Right lobe of liver (tissue), 6 donors: Measurements from ENCODE around the gene GGA1. TPM values are rescaled to one million over a fixed set of nuclear protein-coding genes. Genes with fewer than 3 reads are reported as not detected.

Source experiments
- ATAC-seq, 4 donors: fragments of 200-7000 bp; cut with Tn5 transposase; one replicate each; pipeline ENCODE4 v1.9.1; 2020; ENCODE audit warnings: mild to moderate bottlenecking in 4 of 4, moderate library complexity in 4 of 4
- DNase-seq, 3 donors: peaks; one replicate each; pipeline ENCODE4 v3.0.0-alpha.2; 2020
- H3K27ac ChIP-seq, 3 donors: fragments of 200-600 bp; one replicate each; pipeline ENCODE4 v1.8.0; 2022
- H3K27me3 ChIP-seq, 2 donors: fragments of 200-600 bp; one replicate each; pipeline ENCODE4 v1.8.0; 2022
- H3K36me3 ChIP-seq, 4 donors: fragments of 200-600 bp; sonication (generic) in 1 of 4; one replicate each; pipeline versions ENCODE4 v1.5.1 to v1.8.0; 2017 to 2022; ENCODE audit warnings: control low read depth in 1 of 4
- H3K4me1 ChIP-seq, 4 donors: fragments of 200-600 bp; sonication (generic) in 1 of 4; one replicate each; pipeline versions ENCODE4 v1.5.1 to v1.8.0; 2017 to 2022; ENCODE audit warnings: control low read depth in 1 of 4
- H3K4me3 ChIP-seq, 3 donors: fragments of 200-600 bp; one replicate each; pipeline ENCODE4 v1.8.0; 2022
- H3K9me3 ChIP-seq, 4 donors: fragments of 200-600 bp; sonication (generic) in 1 of 4; one replicate each; pipeline versions ENCODE4 v1.5.1 to v1.8.0; 2017 to 2022; ENCODE audit warnings: control low read depth in 1 of 4
- CTCF ChIP-seq, 4 donors: fragments of 200-600 bp in 3 of 4; fragments of 450-650 bp in 1 of 4; IDR thresholded peaks; one replicate each; pipeline versions ENCODE4 v1.5.1 to v1.8.0; 2016 to 2022; ENCODE audit warnings: antibody characterized with exemption in 4 of 4, mild to moderate bottlenecking in 2 of 4
- POLR2A ChIP-seq: fragments of 450-650 bp; IDR thresholded peaks from one replicate; pipeline ENCODE4 v1.6.1; 2017; ENCODE audit warnings: antibody characterized with exemption, mild to moderate bottlenecking
- WGBS: methylation state at CpG from one replicate; pipeline ENCODE4 v1.1.6; 2018; ENCODE audit warnings: low coverage, low lambda C conversion rate; ENCODE audit not compliant: insufficient coverage; ENCODE audit errors: missing lambda C conversion rate; 5-methylcytosine and 5-hydroxymethylcytosine counted together
- intact Hi-C, 2 donors: fragments of 100-400 bp; cut with DNase I; formaldehyde crosslinking; loops; one replicate each; pipeline versions ENCODE4 v1.11.2 to v1.14.1; 2022
- total RNA-seq, 6 experiments: library from RNA; depleted of rRNA in 2 of 6; stranded (reverse); fragments of >200 nt in 2 of 6; fragmentation: NEBNext Ultra II Directional in 3 of 6; extraction: Animal tissue kit (Norgen Biotek cat#: 25700) in 3 of 6; gene quantifications; one replicate each; pipeline versions ENCODE4 v1.1.0 to v1.2.4, GENCODE V29; 2016 to 2023
- donor health status: DM: no; HTN: yes; CAD: no.
- donor health status: DM: no; HTN: no; CAD: no.
- donor health status: DM: no; HTN: no; CAD: no.
- donor health status: DM: no; HTN: yes; CAD: no.
- donor health status: DM: no; HTN: yes; CAD: no.

The GGA1 gene
- total RNA-seq, 6 experiments from 2014 or later, result 18.4 to 27.3 (median 24.1) TPM

- Histone ChIP-seq H3K27me3 (no peaks in the 10 kb centered on the region), H3K4me3 (peak overlapping the region in 1 of 3 donors; percentile 13), H3K36me3 (peaks cover 0 to 19% (median 7%) of the 10 kb centered on the region in 4 donors), H3K27ac (peak overlapping the region; percentile 43 to 99 (median 68)), H3K9me3 (no peaks in the 10 kb centered on the region), H3K4me1 (peaks cover 0 to 77% (median 48%) of the 10 kb centered on the region in 4 donors)
- ATAC-seq (peak; percentile 62 to 74 (median 68)), DNase-seq (peak; percentile 81 to 90 (median 89))
- intact Hi-C loops, result no loop called here
- TF ChIP-seq POLR2A, result peak; percentile 49
- TF ChIP-seq CTCF (IDR thresholded peaks at IDR 0.05), result no peak
- WGBS, result 26% methylated on average over 10 of the region's 21 CpGs
These were observed 39.4 kb upstream of the GGA1 start for GRCh38 chr22:37569009-37569920.

GRCh38 chr22:37569921-37570660 lies 38.5 kb upstream of the GGA1 start:
- Histone ChIP-seq H3K27me3 (no peaks in the 10 kb centered on the region), H3K4me3 (peak overlapping the region in 1 of 3 donors; percentile 13), H3K9me3 (no peaks in the 10 kb centered on the region), H3K36me3 (peaks cover 0 to 19% (median 7%) of the 10 kb centered on the region in 4 donors), H3K4me1 (peaks cover 0 to 72% (median 45%) of the 10 kb centered on the region in 4 donors), H3K27ac (peak overlapping the region; percentile 43 to 99 (median 68))
- 37% methylated on average over 8 of the region's 9 CpGs for WGBS
- ATAC-seq (peak; percentile 47 to 67 (median 61)), DNase-seq (peak; percentile 87 to 96 (median 94))
- no peak for TF ChIP-seq CTCF (IDR thresholded peaks at IDR 0.05)
- peak; percentile 32 for TF ChIP-seq POLR2A
- intact Hi-C loops, result no loop called here

DNA sequence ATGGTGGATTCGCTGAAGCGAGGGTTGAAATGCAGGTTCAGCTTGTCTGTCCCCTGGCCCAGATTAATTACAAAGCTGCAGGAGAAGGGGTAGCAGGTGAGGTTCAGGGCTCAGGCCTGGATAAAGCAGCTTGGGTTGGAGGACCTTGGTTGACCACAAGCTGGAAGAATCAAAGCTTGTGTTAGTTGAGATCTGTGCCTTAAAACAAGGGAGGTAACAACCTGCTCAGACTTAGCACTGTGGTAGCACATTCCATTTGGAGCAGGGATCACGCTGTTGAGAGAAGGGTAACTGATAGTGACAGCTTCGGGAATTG lies 38.0 kb upstream of the GGA1 start:
- H3K27me3 ChIP-seq, result no peaks in the 10 kb centered on the region
- H3K9me3 ChIP-seq, result no peaks in the 10 kb centered on the region
- DNase-seq (no peak), ATAC-seq (no peak)
- intact Hi-C loops, result no loop called here
- 31% methylated on average over 4 of the region's 4 CpGs for WGBS
- peaks cover 0 to 66% (median 41%) of the 10 kb centered on the region in 4 donors for H3K4me1 ChIP-seq
- H3K27ac ChIP-seq, result peak overlapping the region in 2 of 3 donors; percentile 43 to 99
- no peak overlapping the region for H3K4me3 ChIP-seq
- H3K36me3 ChIP-seq, result peaks cover 0 to 19% (median 7%) of the 10 kb centered on the region in 4 donors
- no peak for TF ChIP-seq POLR2A
- TF ChIP-seq CTCF (IDR thresholded peaks at IDR 0.05), result no peak

- ATAC-seq (no peak), DNase-seq (no peak)
- 57% methylated on average over 3 of the region's 16 CpGs for WGBS
- no peak overlapping the region for H3K4me3 ChIP-seq
- peak overlapping the region in 1 of 3 donors; percentile 99 for H3K27ac ChIP-seq
- no peaks in the 10 kb centered on the region for H3K9me3 ChIP-seq
- H3K27me3 ChIP-seq, result no peaks in the 10 kb centered on the region
- intact Hi-C loops, result no loop called here
- TF ChIP-seq POLR2A (no peak), CTCF (IDR thresholded peaks at IDR 0.05) (peak in 1 of 4 donors; percentile 20)
- H3K36me3 ChIP-seq, result peaks cover 0 to 12% (median 3%) of the 10 kb centered on the region in 4 donors
- peaks cover 0 to 58% (median 33%) of the 10 kb centered on the region in 4 donors for H3K4me1 ChIP-seq
These were observed 37.2 kb upstream of the GGA1 start for GRCh38 chr22:37571258-37571991.
